Panc1 (cell line): ENCODE data around the gene TNP1. TPM values are rescaled to one million over a fixed set of nuclear protein-coding genes. Genes with fewer than 3 reads are reported as not detected.

Source experiments
- ATAC-seq: fragments of 200-7000 bp; cut with Tn5 transposase; 2 replicates; pipeline ENCODE4 v1.9.1; 2020; ENCODE audit warnings: mild to moderate bottlenecking, moderate library complexity
- BruUV-seq: library from RNA; stranded (reverse); fragments of 400-500 nt; replicated peaks from 2 replicates; lab custom pipeline; 2021; lab: Mats Ljungman, UMichigan
- CTCF ChIA-PET: fragments of 300-600 bp; sonication (Branson Sonifier 250); formaldehyde crosslinking; loops from one replicate; lab custom pipeline; 2022; ENCODE audit warnings: antibody characterized with exemption; lab: Charles Lee
- POLR2A ChIA-PET: fragments of 300-600 bp; sonication (Branson Sonifier 250); formaldehyde crosslinking; loops from one replicate; lab custom pipeline; 2022; ENCODE audit warnings: antibody characterized with exemption; lab: Charles Lee
- DNase-seq: peaks from one replicate; pipeline ENCODE4 v3.0.0-alpha.2; 2010; ENCODE audit warnings: low read depth, low spot score
- H3K27ac ChIP-seq: 2 replicates; pipeline ENCODE4 v1.5.1; 2011; ENCODE audit warnings: mild to moderate bottlenecking, low read length, inconsistent platforms
- H3K27me3 ChIP-seq: fragments of 200-500 bp; sonication (Bioruptor generic); 2 replicates; pipeline ENCODE4 v1.6.0; 2014; ENCODE audit warnings: low read length, inconsistent platforms; ENCODE audit not compliant: control insufficient read depth, insufficient read depth
- H3K36me3 ChIP-seq: fragments of 200-500 bp; sonication (Bioruptor generic); 2 replicates; pipeline ENCODE4 v1.5.1; 2014; ENCODE audit warnings: inconsistent platforms, mild to moderate bottlenecking, low read length, moderate library complexity; ENCODE audit not compliant: control insufficient read depth, insufficient read depth
- H3K4me1 ChIP-seq: 2 replicates; pipeline ENCODE4 v1.5.1; 2011; ENCODE audit warnings: inconsistent platforms, mild to moderate bottlenecking, low read length, moderate library complexity; ENCODE audit not compliant: control insufficient read depth, insufficient read depth
- H3K4me3 ChIP-seq, 2 experiments: 2 replicates each; pipeline ENCODE4 v1.5.1; 2011 to 2012; ENCODE audit warnings: low read depth in 2 of 2, low read length in 2 of 2, mild to moderate bottlenecking in 2 of 2, inconsistent platforms in 1 of 2, moderate library complexity in 1 of 2
- H3K9me3 ChIP-seq: fragments of 200-500 bp; sonication (Bioruptor generic); 2 replicates; pipeline ENCODE4 v1.5.1; 2014; ENCODE audit warnings: low read depth, mild to moderate bottlenecking, inconsistent platforms, low read length, moderate library complexity; ENCODE audit not compliant: control insufficient read depth, insufficient read depth
- CTCF ChIP-seq: fragments of 450-650 bp; IDR thresholded peaks from 2 replicates; pipeline ENCODE4 v1.5.1; 2017; ENCODE audit warnings: mild to moderate bottlenecking
- POLR2AphosphoS5 ChIP-seq: IDR thresholded peaks from 2 replicates; pipeline ENCODE4 v1.6.1; 2012; ENCODE audit warnings: mild to moderate bottlenecking, low read depth, low read length, moderate library complexity
- REST ChIP-seq, 2 experiments: IDR thresholded peaks; 2 replicates each; pipeline ENCODE4 v1.6.1; 2011 to 2012; ENCODE audit warnings: low read depth in 2 of 2, control low read depth in 1 of 2, low read length in 1 of 2, mild to moderate bottlenecking in 1 of 2, moderate library complexity in 1 of 2; ENCODE audit not compliant: insufficient read depth in 1 of 2
- SIN3A ChIP-seq: IDR thresholded peaks from 2 replicates; pipeline ENCODE4 v1.6.1; 2012; ENCODE audit warnings: low read depth, mild to moderate bottlenecking, low read length, moderate library complexity, borderline replicate concordance; ENCODE audit not compliant: insufficient read depth
- TCF7L2 ChIP-seq: IDR thresholded peaks from 2 replicates; pipeline ENCODE4 v1.6.1; 2011; ENCODE audit warnings: mild to moderate bottlenecking, low read depth, low read length, inconsistent platforms
- in situ Hi-C: cut with HindIII; loops from 2 replicates; pipeline ENCODE4 v1.10.0; 2016; ENCODE audit warnings: low sequenced_read_pairs, low pct_unique_long_range_greater_than_20kb
- intact Hi-C: fragments of 100-400 bp; cut with micrococcal nuclease; formaldehyde crosslinking; loops from one replicate; pipeline ENCODE4 v1.10.0; 2022; ENCODE audit not compliant: unreplicated experiment
- total RNA-seq: library from RNA; stranded (reverse); gene quantifications from one replicate; pipeline ENCODE4 v1.2.1, GENCODE V29; 2021; ENCODE audit not compliant: unreplicated experiment

The TNP1 gene
- total RNA-seq, 1 experiment from 2014 or later, result not detected

GRCh38 chr2:216856406-216857065, 3.3 kb downstream of the TNP1 start:
- intact Hi-C loops, result no loop called here
- TF ChIP-seq POLR2AphosphoS5, result no peak
- no peak for TF ChIP-seq REST (IDR thresholded peaks at IDR 0.05; ENCODE audit: insufficient read depth in 1 of 2, low read depth in 2 of 2, low read length in 1 of 2)
- TF ChIP-seq CTCF, result no peak
- no peak for TF ChIP-seq TCF7L2
- no peak for TF ChIP-seq SIN3A
- ChIA-PET POLR2A (no interaction called here), CTCF (no interaction called here)
- BruUV-seq, result no TSS peak
- no peaks in the 10 kb centered on the region for H3K9me3 ChIP-seq
- ATAC-seq, result no peak
- in situ Hi-C loops, result no loop called here
- H3K27me3 ChIP-seq, result no peaks in the 10 kb centered on the region
- no peak overlapping the region for H3K4me3 ChIP-seq
- DNase-seq, result no peak
- no peaks in the 10 kb centered on the region for H3K4me1 ChIP-seq
- no peak overlapping the region for H3K27ac ChIP-seq
- no peaks in the 10 kb centered on the region for H3K36me3 ChIP-seq

- TF ChIP-seq POLR2AphosphoS5 (no peak), REST (IDR thresholded peaks at IDR 0.05; ENCODE audit: insufficient read depth in 1 of 2, low read depth in 2 of 2, low read length in 1 of 2) (no peak), CTCF (no peak), TCF7L2 (no peak), SIN3A (no peak)
- no peaks in the 10 kb centered on the region for H3K9me3 ChIP-seq
- in situ Hi-C loops, result no loop called here
- intact Hi-C loops, result no loop called here
- no peaks in the 10 kb centered on the region for H3K4me1 ChIP-seq
- no peaks in the 10 kb centered on the region for H3K36me3 ChIP-seq
- no peaks in the 10 kb centered on the region for H3K27me3 ChIP-seq
- ChIA-PET POLR2A (no interaction called here), CTCF (no interaction called here)
- ATAC-seq (no peak), DNase-seq (no peak)
- H3K4me3 ChIP-seq, result no peak overlapping the region
- BruUV-seq, result no TSS peak
- H3K27ac ChIP-seq, result no peak overlapping the region
Measured at GRCh38 chr2:216855605-216856004, 4.3 kb downstream of the TNP1 start.
